Liver (tissue), 9 donors: ENCODE measurements around the gene BRD3OS. TPM values are rescaled to one million over a fixed set of nuclear protein-coding genes. Genes with fewer than 3 reads are reported as not detected.
A peak's percentile ranks its signal among the peaks of the same experiment; 100 is the strongest.

ENCODE experiments used
- DNase-seq: peaks from one replicate; pipeline ENCODE4 v3.0.0-alpha.2; 2017; ENCODE audit warnings: low spot score
- H3K27ac ChIP-seq, 2 donors: one replicate each; pipeline ENCODE4 v1.7.0; 2013; ENCODE audit warnings: inconsistent platforms in 2 of 2, low read length in 2 of 2, control low read depth in 1 of 2, low read depth in 1 of 2, mild to moderate bottlenecking in 1 of 2
- H3K27me3 ChIP-seq, 4 donors: one replicate each; pipeline versions ENCODE4 v1.6.1 to v1.7.0; 2013; ENCODE audit warnings: low read length in 3 of 4, inconsistent platforms in 1 of 4, mild to moderate bottlenecking in 1 of 4, moderate library complexity in 1 of 4; ENCODE audit not compliant: control insufficient read depth in 4 of 4, insufficient read depth in 4 of 4
- H3K36me3 ChIP-seq, 4 donors: one replicate each; pipeline versions ENCODE4 v1.6.1 to v1.7.0; 2013; ENCODE audit warnings: low read length in 3 of 4, mild to moderate bottlenecking in 3 of 4, low read depth in 1 of 4, moderate library complexity in 1 of 4; ENCODE audit not compliant: control insufficient read depth in 4 of 4, insufficient read depth in 3 of 4
- H3K4me1 ChIP-seq, 4 donors: one replicate each; pipeline versions ENCODE4 v1.6.1 to v1.7.0; 2013; ENCODE audit warnings: low read length in 3 of 4, mild to moderate bottlenecking in 3 of 4, moderate library complexity in 1 of 4; ENCODE audit not compliant: control insufficient read depth in 4 of 4, insufficient read depth in 4 of 4
- H3K4me3 ChIP-seq, 3 donors: one replicate each; pipeline versions ENCODE4 v1.6.1 to v1.7.0; 2013; ENCODE audit warnings: low read length in 3 of 3, control low read depth in 1 of 3, low read depth in 1 of 3, mild to moderate bottlenecking in 1 of 3
- H3K9ac ChIP-seq, 2 donors: one replicate each; pipeline ENCODE4 v1.7.0; 2013; ENCODE audit warnings: low read length in 2 of 2, mild to moderate bottlenecking in 2 of 2, moderate library complexity in 2 of 2, control low read depth in 1 of 2, low read depth in 1 of 2
- H3K9me3 ChIP-seq, 4 donors: one replicate each; pipeline versions ENCODE4 v1.6.1 to v1.7.0; 2013; ENCODE audit warnings: low read length in 3 of 4; ENCODE audit not compliant: control insufficient read depth in 4 of 4
- ATF3 ChIP-seq: IDR thresholded peaks from 2 replicates; pipeline ENCODE4 v1.6.1; 2016; ENCODE audit warnings: antibody characterized with exemption
- EGR1 ChIP-seq, 2 donors: IDR thresholded peaks; 2 replicates each; pipeline ENCODE4 v1.6.1; 2016 to 2018; ENCODE audit warnings: antibody characterized with exemption in 2 of 2, low read depth in 2 of 2
- FOXA1 ChIP-seq: IDR thresholded peaks from 2 replicates; pipeline ENCODE4 v1.6.1; 2016; ENCODE audit warnings: antibody characterized with exemption
- FOXA2 ChIP-seq: IDR thresholded peaks from 2 replicates; pipeline ENCODE4 v1.6.1; 2016; ENCODE audit warnings: antibody characterized with exemption
- GABPA ChIP-seq, 2 donors: IDR thresholded peaks in 1 of 2; conservative IDR thresholded peaks in 1 of 2; 2 replicates each; pipeline ENCODE4 v1.6.1; 2016; ENCODE audit warnings: antibody characterized with exemption in 2 of 2, mild to moderate bottlenecking in 1 of 2, moderate library complexity in 1 of 2
- HNF4G ChIP-seq: IDR thresholded peaks from 2 replicates; pipeline ENCODE4 v1.6.1; 2016; ENCODE audit warnings: antibody characterized with exemption
- JUND ChIP-seq, 2 donors: IDR thresholded peaks; 2 replicates each; pipeline ENCODE4 v1.6.1; 2016; ENCODE audit warnings: antibody characterized with exemption in 2 of 2
- NR2F2 ChIP-seq: IDR thresholded peaks from 2 replicates; pipeline ENCODE4 v1.6.1; 2016; ENCODE audit warnings: antibody characterized with exemption
- REST ChIP-seq: IDR thresholded peaks from 2 replicates; pipeline ENCODE4 v1.6.1; 2016; ENCODE audit warnings: antibody characterized with exemption, mild to moderate bottlenecking
- RXRA ChIP-seq, 2 donors: IDR thresholded peaks; 2 replicates each; pipeline ENCODE4 v1.6.1; 2017 to 2018; ENCODE audit warnings: antibody characterized with exemption in 2 of 2, mild to moderate bottlenecking in 1 of 2
- SP1 ChIP-seq: IDR thresholded peaks from 2 replicates; pipeline ENCODE4 v1.6.1; 2018; ENCODE audit warnings: antibody characterized with exemption, mild to moderate bottlenecking
- TAF1 ChIP-seq: conservative IDR thresholded peaks from 2 replicates; pipeline ENCODE4 v1.6.1; 2016; ENCODE audit warnings: antibody characterized with exemption, mild to moderate bottlenecking
- YY1 ChIP-seq: IDR thresholded peaks from 2 replicates; pipeline ENCODE4 v1.6.1; 2016; ENCODE audit warnings: antibody characterized with exemption, mild to moderate bottlenecking
- WGBS: extraction: QIAGEN DNeasy Blood & Tissue Kit; methylation state at CpG from one replicate; pipeline ENCODE4 v1.1.7; 2013; 5-methylcytosine and 5-hydroxymethylcytosine counted together
- polyA plus RNA-seq, 2 donors: library from polyadenylated mRNA; stranded (reverse) in 1 of 2; unstranded in 1 of 2; fragments of 200-250 nt in 1 of 2; fragments of >200 nt in 1 of 2; fragmentation: Nextera tagmentation in 1 of 2; extraction: Ambion mirVana in 1 of 2; gene quantifications; one replicate each; pipeline versions ENCODE4 v1.2.1 to v1.2.3, GENCODE V29; 2013 to 2015
- total RNA-seq, 2 donors: library from RNA; depleted of rRNA; stranded (reverse); fragments of >200 nt; gene quantifications; one replicate each; pipeline ENCODE4 v1.2.3, GENCODE V29; 2014
- TF ChIP-seq, protein P1 (sequence below): IDR thresholded peaks from 2 replicates; pipeline ENCODE4 v1.6.1; 2016; ENCODE audit warnings: antibody characterized with exemption
- TF ChIP-seq, protein P2 (sequence below): fragments of 150-350 bp; IDR thresholded peaks from 2 replicates; pipeline ENCODE4 v1.5.1; 2017; ENCODE audit warnings: improper control_type of control experiment, low read depth, low read length; ENCODE audit not compliant: missing input control
- donor health status: healthy.
- donor health status: healthy.
- donor health status: healthy.
- donor health status: healthy.
- donor health status: healthy.

BRD3OS gene
- total and polyA plus RNA-seq, 4 donors, result 2.1 to 5.1 (median 2.9) TPM

DNA sequence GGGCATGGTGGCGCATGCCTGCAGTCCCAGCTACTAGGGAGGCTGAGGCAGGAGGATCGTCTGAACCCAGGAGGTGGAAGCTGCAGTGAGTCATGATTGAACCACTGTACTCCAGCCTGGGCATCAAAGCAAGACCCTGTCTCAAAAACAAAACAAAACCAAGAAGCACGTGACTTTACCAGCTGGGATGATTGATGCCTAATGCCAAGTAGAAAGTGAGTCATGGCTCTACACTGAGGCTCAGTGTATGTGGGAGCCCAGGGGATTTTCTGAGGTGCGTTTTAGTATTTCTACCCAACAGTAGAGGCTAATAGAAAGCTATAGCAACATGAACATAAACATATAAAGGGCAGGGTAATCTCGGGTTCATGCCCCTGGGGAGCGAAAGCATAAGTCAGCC is 13.9 kb upstream of the BRD3OS start:
- 93% methylated on average over 6 of the region's 6 CpGs for WGBS
- H3K9me3 ChIP-seq, result no peaks in the 10 kb centered on the region
- no peaks in the 10 kb centered on the region for H3K36me3 ChIP-seq
- no peak overlapping the region for H3K9ac ChIP-seq
- H3K4me1 ChIP-seq, result peaks cover 0 to 11% (median 4%) of the 10 kb centered on the region in 4 donors
- DNase-seq, result no peak
- H3K27ac ChIP-seq, result peak overlapping the region in 1 of 2 donors; percentile 54
- no peak for TF ChIP-seq TAF1
- no peak for TF ChIP-seq HNF4G
- no peak for TF ChIP-seq SP1
- H3K4me3 ChIP-seq, result no peak overlapping the region
- no peaks in the 10 kb centered on the region for H3K27me3 ChIP-seq

DNA sequence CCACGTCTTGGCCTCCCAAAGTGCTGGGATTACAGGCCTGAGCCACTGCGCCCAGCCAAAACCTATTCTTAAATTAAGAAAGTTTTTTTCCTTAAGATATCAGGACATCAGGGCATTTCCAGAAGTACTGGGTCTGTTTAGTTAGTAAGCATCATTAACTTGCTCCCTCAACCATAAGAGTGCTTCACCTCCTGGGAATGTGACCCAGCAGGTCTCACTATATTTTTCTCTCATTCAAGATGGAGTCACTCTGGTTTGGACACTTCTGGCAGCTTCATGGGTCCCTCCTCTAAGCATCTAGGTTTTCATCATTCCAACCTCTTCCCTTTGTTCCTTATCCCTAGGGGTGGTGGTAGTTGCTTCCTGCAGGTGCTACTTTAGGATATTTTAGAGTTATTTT is 10.3 kb upstream of the BRD3OS start:
- 98% methylated on average over 2 of the region's 2 CpGs for WGBS
- Histone ChIP-seq H3K27ac (no peak overlapping the region), H3K4me3 (no peak overlapping the region), H3K4me1 (peaks cover 0 to 11% (median 4%) of the 10 kb centered on the region in 4 donors), H3K36me3 (no peaks in the 10 kb centered on the region), H3K9ac (no peak overlapping the region), H3K9me3 (no peaks in the 10 kb centered on the region), H3K27me3 (no peaks in the 10 kb centered on the region)
- TF ChIP-seq EGR1 (IDR thresholded peaks at IDR 0.05; ENCODE audit: low read depth in 2 of 2), result no peak
- no peak for TF ChIP-seq ATF3
- no peak for TF ChIP-seq TAF1
- no peak for TF ChIP-seq NR2F2
- TF ChIP-seq, protein P1, sequence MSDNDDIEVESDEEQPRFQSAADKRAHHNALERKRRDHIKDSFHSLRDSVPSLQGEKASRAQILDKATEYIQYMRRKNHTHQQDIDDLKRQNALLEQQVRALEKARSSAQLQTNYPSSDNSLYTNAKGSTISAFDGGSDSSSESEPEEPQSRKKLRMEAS, result no peak
- TF ChIP-seq JUND (IDR thresholded peaks at IDR 0.05), result no peak
- TF ChIP-seq REST, result no peak
- no peak for TF ChIP-seq HNF4G
- no peak for TF ChIP-seq FOXA1
- no peak for TF ChIP-seq YY1
- TF ChIP-seq RXRA (IDR thresholded peaks at IDR 0.05), result no peak
- no peak for TF ChIP-seq FOXA2
- no peak for TF ChIP-seq GABPA (IDR thresholded peaks at IDR 0.05 in 1 of 2, conservative IDR thresholded peaks at IDR 0.05 in 1 of 2)
- no peak for TF ChIP-seq SP1
- no peak for DNase-seq

GRCh38 chr9:134024214-134024792 is 978 bp upstream of the BRD3OS start:
- peak overlapping the region in 1 of 2 donors; percentile 20 for H3K27ac ChIP-seq
- no peaks in the 10 kb centered on the region for H3K36me3 ChIP-seq
- H3K27me3 ChIP-seq, result no peaks in the 10 kb centered on the region
- no peak overlapping the region for H3K4me3 ChIP-seq
- H3K4me1 ChIP-seq, result peaks cover 10 to 18% (median 17%) of the 10 kb centered on the region in 4 donors
- no peak overlapping the region for H3K9ac ChIP-seq
- WGBS, result 86% methylated on average over 4 of the region's 4 CpGs
- H3K9me3 ChIP-seq, result no peaks in the 10 kb centered on the region
- DNase-seq, result no peak
- TF ChIP-seq TAF1, result no peak
- TF ChIP-seq YY1, result no peak
- TF ChIP-seq, protein P2, sequence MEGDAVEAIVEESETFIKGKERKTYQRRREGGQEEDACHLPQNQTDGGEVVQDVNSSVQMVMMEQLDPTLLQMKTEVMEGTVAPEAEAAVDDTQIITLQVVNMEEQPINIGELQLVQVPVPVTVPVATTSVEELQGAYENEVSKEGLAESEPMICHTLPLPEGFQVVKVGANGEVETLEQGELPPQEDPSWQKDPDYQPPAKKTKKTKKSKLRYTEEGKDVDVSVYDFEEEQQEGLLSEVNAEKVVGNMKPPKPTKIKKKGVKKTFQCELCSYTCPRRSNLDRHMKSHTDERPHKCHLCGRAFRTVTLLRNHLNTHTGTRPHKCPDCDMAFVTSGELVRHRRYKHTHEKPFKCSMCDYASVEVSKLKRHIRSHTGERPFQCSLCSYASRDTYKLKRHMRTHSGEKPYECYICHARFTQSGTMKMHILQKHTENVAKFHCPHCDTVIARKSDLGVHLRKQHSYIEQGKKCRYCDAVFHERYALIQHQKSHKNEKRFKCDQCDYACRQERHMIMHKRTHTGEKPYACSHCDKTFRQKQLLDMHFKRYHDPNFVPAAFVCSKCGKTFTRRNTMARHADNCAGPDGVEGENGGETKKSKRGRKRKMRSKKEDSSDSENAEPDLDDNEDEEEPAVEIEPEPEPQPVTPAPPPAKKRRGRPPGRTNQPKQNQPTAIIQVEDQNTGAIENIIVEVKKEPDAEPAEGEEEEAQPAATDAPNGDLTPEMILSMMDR, result no peak
- TF ChIP-seq FOXA1, result no peak
- no peak for TF ChIP-seq SP1
- TF ChIP-seq NR2F2, result no peak
- TF ChIP-seq GABPA (IDR thresholded peaks at IDR 0.05 in 1 of 2, conservative IDR thresholded peaks at IDR 0.05 in 1 of 2), result no peak
- no peak for TF ChIP-seq JUND (IDR thresholded peaks at IDR 0.05)
- TF ChIP-seq HNF4G, result no peak
- no peak for TF ChIP-seq ATF3
- no peak for TF ChIP-seq REST
- no peak for TF ChIP-seq RXRA (IDR thresholded peaks at IDR 0.05)
